ENCODE measurements around the gene WAC. TPM values are rescaled to one million over a fixed set of nuclear protein-coding genes. Genes with fewer than 3 reads are reported as not detected.
A peak's percentile ranks its signal among the peaks of the same experiment; 100 is the strongest.

Gene WAC
- total RNA-seq, 2 donors from 2014 or later: 75.4 to 94.1 TPM

DNA sequence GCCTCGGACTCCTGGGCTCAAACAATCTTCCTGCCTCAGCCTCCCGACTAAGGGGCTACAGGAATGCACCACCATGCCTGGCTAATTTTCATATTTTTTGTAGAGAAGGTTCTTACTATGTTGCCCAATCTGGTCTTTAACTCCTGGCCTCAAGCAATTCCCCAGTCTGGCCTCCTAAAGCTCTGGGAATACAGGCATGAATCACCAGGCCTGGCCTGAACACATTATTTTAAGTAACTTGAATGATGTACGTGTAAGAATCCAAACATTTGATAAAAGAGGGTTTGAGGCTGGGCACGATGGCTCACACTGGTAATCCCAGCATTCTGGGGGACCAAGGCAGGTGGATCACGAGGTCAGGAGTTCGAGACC is 131.4 kb downstream of the WAC start:
- H3K4me3 ChIP-seq: no peak overlapping the region
- no peak for DNase-seq (ENCODE audit: low spot score)
- H3K36me3 ChIP-seq: no peaks in the 10 kb centered on the region
- no peak for TF ChIP-seq CTCF (IDR thresholded peaks at IDR 0.05)
- peak overlapping the region in 1 of 2 donors; percentile 47 for H3K27ac ChIP-seq
- no peaks in the 10 kb centered on the region for H3K9me3 ChIP-seq
- H3K27me3 ChIP-seq: no peaks in the 10 kb centered on the region
- H3K4me1 ChIP-seq: peaks cover 0 to 5% of the 10 kb centered on the region in 2 donors

- no peak overlapping the region for H3K27ac ChIP-seq
- H3K27me3 ChIP-seq: no peaks in the 10 kb centered on the region
- H3K4me1 ChIP-seq: peaks cover 0 to 5% of the 10 kb centered on the region in 2 donors
- no peaks in the 10 kb centered on the region for H3K36me3 ChIP-seq
- no peak for DNase-seq (ENCODE audit: low spot score)
- no peaks in the 10 kb centered on the region for H3K9me3 ChIP-seq
- H3K4me3 ChIP-seq: no peak overlapping the region
- no peak for TF ChIP-seq CTCF (IDR thresholded peaks at IDR 0.05)
Observed at GRCh38 chr10:28666751-28667467, 134.0 kb downstream of the WAC start.

GRCh38 chr10:28668363-28669226 is 135.7 kb downstream of the WAC start:
- TF ChIP-seq CTCF (IDR thresholded peaks at IDR 0.05): no peak
- no peak for DNase-seq (ENCODE audit: low spot score)

GRCh38 chr10:28669227-28670173 is 136.6 kb downstream of the WAC start:
- no peaks in the 10 kb centered on the region for H3K9me3 ChIP-seq
- peak overlapping the region; percentile 34 to 52 for H3K4me3 ChIP-seq
- no peak for TF ChIP-seq CTCF (IDR thresholded peaks at IDR 0.05)
- H3K27me3 ChIP-seq: no peaks in the 10 kb centered on the region
- H3K4me1 ChIP-seq: peaks cover 0 to 5% of the 10 kb centered on the region in 2 donors
- DNase-seq (ENCODE audit: low spot score): no peak
- no peaks in the 10 kb centered on the region for H3K36me3 ChIP-seq
- peak overlapping the region; percentile 18 to 43 for H3K27ac ChIP-seq

More at GRCh38 chr10:28668363-28669226, 135.7 kb downstream of the WAC start:
- Histone ChIP-seq H3K4me1 (peaks cover 0 to 5% of the 10 kb centered on the region in 2 donors), H3K36me3 (no peaks in the 10 kb centered on the region), H3K9me3 (no peaks in the 10 kb centered on the region), H3K27me3 (no peaks in the 10 kb centered on the region), H3K4me3 (peak overlapping the region; percentile 34 to 52), H3K27ac (peak overlapping the region; percentile 18 to 43)

Other genes with a start within 250 kb of the WAC start
- 1 to 10 TPM; 7.6 to 8.9 TPM for gene MPP7, start 230.1 kb upstream of the WAC start, total RNA-seq
- 10 to 100 TPM; 61.1 to 92.7 TPM for gene BAMBI, start 144.4 kb downstream of the WAC start, total RNA-seq

All from right atrium auricular region (tissue), 2 donors.